ENCODE measurements around the gene NOX4.
"Not testable (repeated sequence)": the region's sequence is repeated elsewhere in the genome, so short reads cannot be mapped to it uniquely, and the experiment has no call there.

The NOX4 gene

DNA sequence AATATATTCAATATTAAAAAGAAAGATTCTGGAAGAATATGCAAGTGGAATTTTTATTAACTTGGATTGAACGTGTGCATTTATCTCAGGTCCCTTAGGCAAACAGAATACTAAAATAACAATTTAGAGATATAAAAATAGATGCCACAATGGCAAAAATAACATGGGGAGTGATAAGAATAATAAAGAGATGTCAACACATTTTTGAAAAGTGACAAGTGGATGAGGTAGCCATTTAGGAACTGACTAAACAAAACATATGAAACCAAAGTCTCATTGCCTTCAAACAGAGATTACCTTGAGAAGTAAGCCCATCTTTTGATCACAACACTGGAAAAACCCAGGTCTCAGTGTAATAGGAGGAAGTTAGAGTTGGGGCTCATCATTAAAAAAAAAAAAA is 112.2 kb downstream of the NOX4 start:
- not testable (repeated sequence) for DNase-seq

DNA sequence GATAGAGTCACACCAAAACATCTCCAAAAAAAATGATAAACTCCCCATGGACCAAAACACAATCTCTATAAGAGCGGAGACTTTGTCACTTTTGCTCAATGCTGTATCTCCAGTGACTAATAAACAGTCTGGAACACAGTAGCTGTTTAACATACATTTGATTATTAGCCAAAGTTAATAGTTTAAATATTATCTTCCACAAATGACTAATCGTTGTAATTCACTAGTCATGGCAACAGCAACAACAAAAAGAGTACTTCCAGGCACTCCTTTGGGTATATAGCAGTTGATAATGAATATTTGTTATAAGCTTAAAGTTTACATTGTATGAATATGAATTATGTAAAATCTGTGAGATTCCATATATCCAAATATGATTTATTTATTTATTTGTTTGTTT is 121.8 kb downstream of the NOX4 start:
- not testable (repeated sequence) for DNase-seq

DNA sequence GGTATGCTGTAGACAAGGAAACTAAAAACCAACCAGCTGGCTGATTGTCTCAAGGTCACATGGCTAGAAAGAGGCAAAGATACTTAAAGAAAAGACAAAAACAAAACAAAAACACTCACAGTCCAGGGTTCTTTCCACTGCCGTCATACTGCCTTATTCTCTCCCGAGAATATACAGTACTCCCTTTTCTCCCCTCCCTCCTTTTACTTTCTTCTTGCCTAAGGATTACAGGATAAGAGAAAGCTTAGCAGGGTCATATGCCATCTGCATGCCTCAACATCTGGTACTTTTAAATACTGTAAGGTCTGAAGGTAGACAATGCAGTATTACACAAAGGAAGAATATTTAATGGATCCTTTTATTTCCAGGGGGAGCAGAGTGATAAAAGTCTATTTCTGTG is 126.3 kb downstream of the NOX4 start:
- not testable (repeated sequence) for DNase-seq

DNA sequence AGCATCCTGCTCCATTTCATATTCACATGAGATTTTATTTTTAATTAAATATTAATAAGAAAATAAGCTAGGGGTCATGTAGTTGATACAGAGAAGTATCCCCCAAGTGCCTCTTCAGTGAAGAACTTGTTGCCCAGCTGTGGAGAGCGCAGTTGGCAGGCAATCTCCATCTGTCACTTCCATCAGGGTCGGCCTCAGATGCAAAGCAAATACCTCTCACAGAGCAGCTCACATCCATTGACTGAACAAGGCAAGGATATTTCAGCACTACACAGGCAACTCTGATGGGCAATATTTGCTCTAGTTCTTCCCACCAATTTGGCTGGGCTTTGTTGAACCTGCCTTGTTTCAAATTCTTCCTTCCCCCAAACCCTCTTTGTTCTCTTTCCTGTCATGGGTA is 129.4 kb downstream of the NOX4 start:
- DNase-seq, result no peak

DNA sequence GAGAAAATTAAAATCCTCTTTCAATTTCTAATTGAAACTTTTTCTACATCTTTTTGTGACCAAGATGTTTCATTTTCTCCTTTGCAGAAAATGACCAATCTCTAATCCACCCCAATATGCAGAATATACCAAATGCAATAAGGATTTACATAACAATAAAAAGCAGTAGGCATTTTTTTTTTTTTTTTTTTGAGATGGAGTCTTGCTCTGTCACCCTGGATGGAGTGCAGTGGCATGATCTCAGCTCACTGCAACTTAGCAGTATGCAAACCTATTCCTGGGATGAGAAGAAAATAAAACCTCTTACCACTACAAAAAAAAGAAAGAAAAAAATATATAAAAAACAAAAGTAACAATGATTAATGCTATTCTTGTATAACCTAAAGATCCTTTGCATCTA is 132.0 kb downstream of the NOX4 start:
- not testable (repeated sequence) for DNase-seq

DNA sequence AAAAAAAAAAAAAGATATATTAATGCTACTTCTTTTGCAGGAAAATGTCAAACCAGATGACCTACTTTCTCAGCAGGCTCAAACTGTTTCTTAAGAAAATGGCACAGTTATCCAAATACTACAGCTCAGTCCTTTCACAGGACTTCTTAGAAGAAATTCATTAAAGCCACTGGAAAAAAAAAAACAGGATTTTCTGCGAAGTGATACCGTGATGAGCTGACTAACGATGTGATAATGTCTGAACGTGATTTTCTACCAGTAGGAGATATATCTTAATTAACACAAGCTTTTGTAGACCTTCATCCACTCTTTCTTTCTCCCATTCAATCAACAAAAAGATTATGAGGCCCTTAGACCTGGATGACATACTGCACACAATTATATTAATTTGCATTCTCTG is 132.4 kb downstream of the NOX4 start:
- DNase-seq, result no peak

DNA sequence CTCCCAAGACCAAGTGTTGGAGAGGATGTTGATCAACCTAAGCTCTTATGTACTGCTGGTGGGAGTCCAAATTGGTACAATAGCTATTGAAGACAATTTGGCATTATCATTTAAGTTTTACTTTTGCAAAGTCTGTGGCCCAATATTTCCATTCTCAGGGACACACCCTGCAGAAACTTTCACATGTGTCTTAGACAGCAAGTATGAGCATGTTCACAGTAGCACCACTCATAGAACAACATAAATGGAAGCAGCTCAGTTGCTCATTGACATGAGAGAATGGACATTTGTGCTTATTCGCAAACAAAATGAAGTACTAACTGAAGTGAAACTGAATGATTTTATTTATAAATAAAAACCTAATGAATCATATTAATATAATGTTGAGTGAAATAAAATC is 135.5 kb downstream of the NOX4 start:
- DNase-seq, result no peak

DNA sequence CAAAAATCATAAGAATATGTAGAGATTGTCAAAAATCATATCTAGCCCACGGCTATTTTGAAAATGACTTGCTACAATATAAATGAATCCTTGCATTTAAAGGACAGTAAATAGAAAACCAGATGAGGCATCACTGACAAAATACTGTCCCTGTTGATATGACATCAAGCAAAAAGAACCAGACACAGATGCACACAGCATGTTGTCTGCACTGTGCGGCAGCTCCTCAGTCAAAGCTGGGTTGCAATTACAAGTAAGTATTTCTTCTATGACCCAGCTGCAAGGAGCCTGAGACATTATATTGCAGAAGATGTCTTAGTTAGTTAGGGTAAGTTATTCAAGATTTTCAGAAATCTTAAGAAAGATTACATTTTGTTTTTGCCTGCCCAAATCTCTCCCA is 136.7 kb downstream of the NOX4 start:
- DNase-seq, result not testable (repeated sequence)

DNA sequence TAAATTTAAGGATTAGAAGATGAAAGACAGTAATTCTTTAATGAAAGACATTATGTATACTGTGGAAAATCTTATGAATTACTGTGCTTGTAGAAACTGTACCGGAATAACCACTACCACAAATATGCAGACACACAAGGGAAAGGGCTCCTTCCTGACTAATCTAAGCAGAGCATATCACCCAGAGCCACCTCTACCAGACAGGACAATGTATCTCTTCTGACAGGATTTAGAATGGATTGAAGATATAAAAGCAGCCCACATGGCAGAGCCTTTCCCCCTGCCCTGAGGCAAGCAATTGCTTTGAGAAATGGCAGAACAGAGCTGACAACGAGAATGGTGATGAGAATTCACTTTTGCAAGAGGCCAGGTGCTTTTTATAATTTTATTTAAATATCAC is 144.1 kb downstream of the NOX4 start:
- DNase-seq, result no peak

DNA sequence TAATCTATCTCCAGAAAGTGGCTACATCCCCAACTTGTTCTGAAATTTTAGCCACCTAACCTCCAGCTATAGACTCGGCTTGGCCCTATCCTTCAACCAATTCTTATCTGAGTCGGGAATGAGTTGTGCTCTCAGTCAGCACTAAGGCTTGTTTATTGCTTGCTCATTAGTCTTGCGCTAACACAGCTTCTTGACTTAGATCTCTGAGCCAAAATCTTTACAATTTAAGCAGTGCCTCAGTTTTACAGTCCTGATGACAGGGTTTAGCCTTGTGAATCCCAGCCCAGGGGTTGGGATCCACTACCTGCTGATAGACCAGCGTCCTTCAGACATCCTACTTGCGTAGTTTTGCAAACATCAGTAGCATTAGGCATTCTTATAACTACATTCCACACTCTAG is 144.6 kb downstream of the NOX4 start:
- no peak for DNase-seq

DNA sequence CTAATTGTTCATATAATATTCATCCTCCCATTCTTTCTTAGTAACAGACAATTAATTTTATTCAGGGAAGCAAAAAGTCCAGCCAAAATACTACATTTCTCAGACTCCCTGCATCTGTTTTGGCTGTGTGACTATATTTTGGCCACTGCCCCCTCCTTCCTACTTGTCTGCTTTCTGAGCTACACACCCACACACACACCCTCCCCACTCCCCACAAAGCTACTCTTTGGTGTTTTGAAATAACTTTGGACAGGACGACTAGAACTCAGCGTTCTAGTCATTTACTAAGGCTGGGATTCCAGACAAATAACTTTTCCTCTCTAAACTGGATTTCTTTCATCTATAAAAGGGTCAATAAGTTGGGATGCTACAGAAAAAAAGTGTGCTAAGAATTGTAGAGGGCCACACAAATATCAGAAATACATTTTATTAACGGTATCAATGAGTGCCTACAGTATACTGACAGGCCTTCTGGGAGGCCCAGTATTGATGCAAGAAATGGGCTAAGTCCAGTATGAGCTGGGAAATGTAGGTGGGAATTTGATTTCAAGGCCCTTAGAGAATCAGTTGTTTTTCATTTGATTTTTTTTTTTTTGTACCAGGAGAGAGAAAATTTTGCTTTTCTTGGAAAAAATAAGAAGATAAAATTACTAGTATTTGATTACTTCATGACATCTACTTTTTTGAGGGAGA is 148.1 kb downstream of the NOX4 start:
- DNase-seq, result not testable (repeated sequence)

DNA sequence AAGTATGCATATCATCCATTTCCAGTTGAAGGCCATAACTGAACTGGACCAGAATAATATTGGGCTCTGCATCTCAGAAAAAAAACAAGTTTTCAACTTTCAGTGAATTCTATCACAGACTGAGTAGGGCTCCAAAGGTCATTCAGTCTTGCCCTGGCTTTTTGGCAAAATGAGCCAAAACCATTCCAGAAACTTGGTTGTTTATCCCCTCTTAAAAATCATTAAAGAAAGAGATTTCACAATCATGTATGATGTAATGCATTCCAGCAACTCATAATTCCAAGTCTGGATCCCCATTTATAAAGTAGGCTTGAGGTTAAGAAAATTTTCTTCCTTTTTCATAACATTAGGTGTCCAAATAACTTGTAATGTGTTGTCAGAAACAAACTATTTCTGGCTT is 150.7 kb downstream of the NOX4 start:
- not testable (repeated sequence) for DNase-seq

DNA sequence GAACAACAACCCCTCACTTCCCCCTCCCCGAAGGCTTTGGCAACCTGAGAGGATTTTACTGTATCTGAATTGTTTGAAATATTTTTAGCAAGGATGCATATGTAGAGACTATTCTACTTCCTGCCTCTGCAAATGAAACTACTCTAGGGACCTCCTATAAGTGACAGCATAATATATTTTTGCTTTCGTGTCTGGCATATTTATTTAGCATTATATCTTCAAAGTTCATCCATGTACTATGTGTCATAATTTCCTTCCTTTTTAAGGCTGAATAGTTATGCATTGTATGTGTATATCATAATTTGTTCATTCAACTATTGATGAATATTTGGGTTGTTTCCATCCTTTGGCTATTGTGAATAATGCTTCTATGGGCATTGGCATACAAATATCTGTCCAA is 153.1 kb downstream of the NOX4 start:
- not testable (repeated sequence) for DNase-seq

DNA sequence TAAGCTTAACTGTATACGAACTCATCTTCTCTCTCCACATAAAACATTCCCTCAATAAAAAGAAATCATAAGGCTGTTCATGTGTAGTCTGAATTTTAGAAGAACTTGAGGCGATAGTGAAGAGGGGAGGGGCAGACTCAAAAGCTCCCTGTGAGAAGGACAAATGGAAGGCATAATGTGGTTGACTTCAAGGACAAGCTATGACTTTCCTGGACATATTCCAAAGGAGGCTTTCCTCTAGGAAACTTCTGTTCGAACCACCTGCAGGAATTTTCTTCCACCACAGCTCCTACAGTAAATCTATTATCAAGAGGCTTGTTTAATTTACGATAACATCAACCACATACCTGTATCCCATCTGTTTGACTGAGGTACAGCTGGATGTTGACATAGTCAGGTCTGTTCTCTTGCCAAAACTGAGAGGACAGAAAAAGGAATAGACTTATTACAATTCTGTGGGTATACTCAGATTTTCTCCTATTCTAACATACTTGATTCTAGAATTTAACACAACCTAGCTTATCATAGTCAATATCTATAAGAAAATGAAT is 154.0 kb downstream of the NOX4 start:
- DNase-seq, result not testable (repeated sequence)

DNA sequence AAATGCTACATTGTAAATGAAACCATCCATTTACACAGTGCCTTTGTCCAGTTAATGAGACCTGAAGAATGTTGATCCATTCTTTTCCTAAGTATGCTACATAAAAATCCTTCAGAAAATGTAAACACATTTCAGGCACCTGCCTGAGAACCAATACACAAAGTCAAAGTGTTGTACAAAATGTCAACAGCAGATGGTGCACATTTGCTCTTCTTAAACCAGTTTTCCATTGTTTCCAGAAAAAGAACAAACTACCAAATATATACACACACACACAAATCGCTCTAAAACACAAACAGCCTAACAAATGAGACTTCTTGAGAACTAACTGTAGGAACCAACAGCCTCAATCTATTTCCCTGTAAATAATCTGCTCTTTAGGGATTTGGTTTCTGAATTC is 157.5 kb downstream of the NOX4 start:
- not testable (repeated sequence) for DNase-seq

DNA sequence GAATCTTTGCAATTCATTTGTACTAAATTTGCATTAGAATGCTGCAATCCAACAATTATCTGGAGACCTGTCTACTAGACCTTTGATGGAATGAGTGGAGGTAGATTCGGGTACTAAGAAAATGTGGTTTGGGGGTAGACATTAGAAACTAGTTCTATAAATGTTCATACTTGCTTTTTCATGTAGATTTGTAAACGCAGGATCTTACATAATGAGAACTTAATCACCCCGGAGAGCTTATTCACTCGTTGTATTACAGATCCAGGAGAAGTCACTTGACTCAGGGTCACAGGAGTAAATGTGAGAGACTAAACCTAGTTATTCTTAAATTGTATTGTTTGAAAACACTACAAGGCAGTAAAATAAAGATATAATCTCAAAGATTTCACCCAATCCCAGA is 159.2 kb downstream of the NOX4 start:
- not testable (repeated sequence) for DNase-seq

DNA sequence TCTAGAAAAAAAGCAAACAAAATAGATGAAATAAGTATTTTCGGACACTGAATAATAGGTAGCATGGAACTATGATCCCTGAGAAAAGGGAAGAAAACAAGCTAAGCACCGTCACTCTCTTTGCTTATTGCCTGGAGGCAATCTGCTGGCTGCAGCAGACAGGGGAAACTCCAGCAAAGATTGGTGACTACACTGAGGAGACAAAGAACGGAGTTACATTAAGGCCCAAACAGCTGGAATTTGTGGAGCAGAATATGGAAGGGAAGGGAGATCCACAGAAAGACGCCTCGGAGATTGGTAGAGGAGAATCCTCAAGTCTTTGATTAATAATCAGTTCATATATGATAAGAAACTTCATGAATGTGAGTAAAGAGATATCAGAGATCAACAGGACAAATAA is 163.3 kb downstream of the NOX4 start:
- DNase-seq, result no peak

DNA sequence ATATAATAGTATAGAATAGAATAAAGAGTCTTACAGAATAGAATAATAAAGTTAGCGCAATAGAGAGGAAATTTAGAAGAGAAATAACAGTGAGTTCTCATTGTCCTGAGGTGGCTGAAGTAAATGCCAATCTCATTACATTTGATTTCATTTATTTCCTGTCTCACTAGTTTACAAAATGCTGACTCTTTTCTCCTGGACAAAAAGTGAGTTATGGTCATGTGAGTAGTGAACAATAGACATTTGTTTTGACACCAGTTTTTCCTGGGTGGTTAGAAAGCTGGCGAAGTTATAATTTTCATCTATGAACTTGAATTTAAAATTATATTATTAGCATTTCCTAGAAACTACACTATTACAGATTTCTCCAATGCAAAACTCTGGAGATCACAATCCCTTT is 169.8 kb downstream of the NOX4 start:
- DNase-seq, result no peak

DNA sequence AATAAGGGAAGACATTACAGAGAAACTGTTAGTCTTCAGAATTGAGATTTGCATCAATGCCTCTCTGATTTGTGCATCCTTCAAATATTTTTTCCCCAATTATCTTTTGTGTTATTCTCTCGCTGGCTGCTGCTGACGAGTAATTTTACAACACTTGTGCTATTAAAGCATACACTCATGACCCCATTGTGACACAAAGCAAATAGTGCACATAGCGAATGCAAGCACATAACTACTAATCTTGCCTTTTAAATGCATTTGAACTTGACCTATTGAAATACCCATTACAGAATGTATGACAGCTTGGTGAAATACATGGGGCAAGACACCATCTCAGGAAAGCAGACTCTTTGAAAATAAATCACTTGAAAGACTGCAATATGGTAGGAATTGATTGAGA is 180.6 kb downstream of the NOX4 start:
- not testable (repeated sequence) for DNase-seq

DNA sequence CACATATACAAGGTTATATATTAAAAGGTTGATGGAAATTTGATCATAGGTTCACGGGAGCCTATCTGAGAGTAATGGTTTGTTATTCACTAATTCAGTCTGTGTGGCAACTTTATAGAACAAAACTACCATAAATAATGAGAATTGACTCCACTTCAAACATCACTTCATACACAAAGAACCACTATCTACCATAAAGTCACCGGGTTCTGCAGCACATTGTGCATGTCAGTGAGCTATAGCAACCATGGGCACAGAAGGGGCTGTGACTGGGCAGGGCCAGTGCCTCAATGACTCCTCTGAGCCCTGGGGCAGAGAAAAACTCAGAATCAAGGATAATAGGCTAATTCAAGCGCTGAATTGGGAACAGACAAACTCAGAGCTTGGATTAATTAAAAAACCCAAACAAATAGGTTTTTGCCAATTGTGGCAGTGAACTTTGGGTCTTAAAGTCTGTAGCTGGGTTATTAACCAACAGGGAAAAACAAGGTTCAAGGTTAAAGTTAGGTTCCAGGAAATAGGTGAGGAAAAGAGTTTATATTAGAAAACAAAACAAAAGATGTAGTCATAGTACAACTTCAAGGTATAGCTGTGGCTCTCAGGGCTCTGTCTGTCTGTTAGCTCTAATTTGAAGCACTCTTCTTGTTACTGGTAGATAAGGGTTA is 181.7 kb downstream of the NOX4 start:
- DNase-seq, result not testable (repeated sequence)

DNA sequence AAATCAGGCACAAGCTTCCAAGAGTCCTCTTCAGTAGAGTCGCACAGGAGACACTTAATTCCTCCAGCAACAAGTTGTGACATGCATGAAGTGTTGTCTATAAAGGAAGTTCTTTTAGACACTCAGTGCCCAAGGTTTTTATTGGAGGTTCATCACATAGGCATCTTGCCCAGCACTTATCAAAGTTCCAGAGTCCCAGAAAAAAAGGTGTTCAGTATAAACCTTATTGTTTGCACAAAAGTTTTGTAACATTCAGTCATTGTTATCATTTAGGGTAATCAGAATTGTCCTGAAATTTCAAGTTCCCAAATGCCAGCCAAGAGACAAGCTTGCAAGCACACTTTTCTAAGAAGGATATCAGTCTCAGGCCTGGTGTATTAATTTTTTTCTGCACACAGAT is 182.9 kb downstream of the NOX4 start:
- DNase-seq, result not testable (repeated sequence)

DNA sequence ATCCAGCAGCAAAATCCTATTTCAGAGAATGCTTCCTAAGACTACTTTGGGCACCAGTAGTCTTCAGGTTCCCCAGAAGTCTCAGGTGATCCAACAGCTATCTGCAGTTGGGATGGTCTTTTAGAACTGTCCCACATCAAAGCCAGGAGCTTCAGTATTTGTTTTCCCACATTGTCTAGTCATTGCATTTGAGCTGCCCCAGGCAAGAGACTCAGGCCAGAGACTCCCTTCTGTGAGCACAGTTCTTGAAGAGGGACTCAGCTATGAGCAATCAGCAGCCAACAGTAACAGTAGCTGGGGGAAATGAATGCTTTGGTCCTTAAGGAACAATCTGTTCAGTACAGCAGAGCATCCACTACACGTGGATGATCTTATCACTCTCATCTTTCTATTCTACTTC is 188.1 kb downstream of the NOX4 start:
- not testable (repeated sequence) for DNase-seq

DNA sequence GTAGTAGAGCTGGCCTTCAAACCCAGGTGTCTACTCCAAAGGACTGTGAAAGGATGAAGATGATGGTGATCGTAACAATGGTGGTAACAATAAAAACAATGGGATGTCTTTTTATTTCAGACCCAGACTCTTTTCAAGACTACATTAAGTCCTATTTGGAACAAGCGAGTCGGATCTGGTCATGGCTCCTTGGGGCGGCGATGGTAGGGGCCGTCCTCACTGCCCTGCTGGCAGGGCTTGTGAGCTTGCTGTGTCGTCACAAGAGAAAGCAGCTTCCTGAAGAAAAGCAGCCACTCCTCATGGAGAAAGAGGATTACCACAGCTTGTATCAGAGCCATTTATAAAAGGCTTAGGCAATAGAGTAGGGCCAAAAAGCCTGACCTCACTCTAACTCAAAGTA is 196.2 kb downstream of the NOX4 start:
- not testable (repeated sequence) for DNase-seq

DNA sequence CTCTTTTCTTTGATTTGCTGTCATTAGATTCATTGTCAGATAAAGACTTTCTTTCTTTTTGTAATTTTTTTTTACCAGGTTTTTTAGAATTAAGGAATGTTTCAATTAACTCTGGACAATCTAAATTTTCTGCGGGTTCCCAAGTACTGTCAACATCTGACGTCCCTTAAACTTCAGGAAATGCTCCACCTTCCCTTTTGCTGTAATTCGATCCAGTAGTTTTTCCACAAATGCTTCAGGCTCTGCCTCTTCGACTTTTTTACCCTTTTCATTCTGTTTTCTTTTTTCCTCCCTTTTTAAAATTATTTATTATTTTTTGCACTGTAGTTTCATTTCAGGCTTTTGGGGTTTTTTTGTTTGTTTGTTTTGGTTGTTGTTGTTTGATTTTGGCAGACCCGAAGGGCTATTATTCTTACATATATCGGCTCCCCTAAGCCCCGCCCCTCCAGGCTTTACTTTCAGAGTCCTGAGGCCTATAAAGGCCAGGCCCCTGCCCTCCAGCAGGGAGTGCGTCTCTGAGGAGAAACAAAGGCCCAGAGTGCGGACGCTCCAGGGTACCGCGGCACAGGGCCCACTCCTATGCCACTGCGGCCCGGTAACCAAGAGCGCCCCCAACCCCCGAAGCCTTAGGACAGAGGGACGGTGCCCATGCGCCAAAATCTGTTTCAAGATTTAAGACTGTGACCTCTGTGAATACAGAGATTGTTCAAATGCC is 197.1 kb downstream of the NOX4 start:
- no peak for DNase-seq

All from MV-4-11 (cell line).